KBM-7 (cell line): ENCODE data around the gene SMOC2.
"Not testable (repeated sequence)": the region's sequence is repeated elsewhere in the genome, so short reads cannot be mapped to it uniquely, and the experiment has no call there.

Source experiments
- DNase-seq: peaks from one replicate; pipeline ENCODE4 v3.0.0-alpha.2; 2015
- in situ Hi-C: fragments of 300-500 bp; cut with MboI; formaldehyde crosslinking; loops from 2 replicates; pipeline ENCODE4 v1.14.3; 2020; ENCODE audit warnings: low sequenced_read_pairs, low pct_unique_long_range_greater_than_20kb, mixed read lengths

SMOC2 gene

DNA sequence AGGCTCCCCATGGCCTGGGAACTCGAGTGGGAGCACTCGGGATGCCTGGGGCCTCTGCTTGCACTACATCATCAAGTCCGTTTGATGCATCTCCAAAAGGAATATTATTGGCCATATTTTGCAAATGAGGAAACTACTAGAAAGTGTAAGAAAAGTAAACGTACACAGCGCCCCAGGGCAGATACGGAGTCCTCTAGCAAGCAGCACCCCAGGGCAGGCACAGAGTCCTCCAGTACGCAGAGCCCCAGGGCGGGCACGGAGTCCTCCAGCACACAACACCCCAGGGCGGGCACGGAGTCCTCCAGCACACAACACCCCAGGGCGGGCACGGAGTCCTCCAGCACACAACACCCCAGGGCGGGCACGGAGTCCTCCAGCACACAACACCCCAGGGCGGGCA lies 264.3 kb downstream of the SMOC2 start:
- in situ Hi-C loops, DNase-seq: not testable (repeated sequence)

GRCh38 chr6:168706471-168707177 lies 265.6 kb downstream of the SMOC2 start:
- no peak for DNase-seq
- in situ Hi-C loops, result no loop called here

- in situ Hi-C loops, result no loop called here
- DNase-seq, result no peak
Measured at GRCh38 chr6:168708526-168708925, 267.5 kb downstream of the SMOC2 start.

- in situ Hi-C loops, result no loop called here
- DNase-seq, result no peak
Measured at GRCh38 chr6:168708984-168709383, 268.0 kb downstream of the SMOC2 start.

GRCh38 chr6:168709390-168709789 lies 268.4 kb downstream of the SMOC2 start:
- in situ Hi-C loops, result no loop called here
- no peak for DNase-seq

DNA sequence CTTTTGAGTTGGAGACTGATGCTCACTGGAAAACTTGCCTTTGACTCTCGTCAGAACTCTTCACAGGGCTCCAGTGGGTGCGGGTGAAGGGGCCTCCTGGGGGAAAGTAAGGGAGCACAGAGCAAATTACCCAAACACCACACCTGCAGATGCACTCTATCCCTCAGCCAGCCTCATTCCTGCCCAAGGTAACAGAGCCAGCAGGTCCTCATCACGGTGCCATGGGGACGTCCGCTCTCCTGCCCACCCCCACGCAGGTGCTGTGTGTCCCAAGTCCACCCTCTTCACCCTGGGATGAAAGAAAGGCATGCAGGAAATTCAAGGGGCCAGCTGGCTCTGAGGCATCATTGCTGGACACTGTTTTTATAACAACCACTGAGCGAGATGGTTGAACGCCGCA lies 269.0 kb downstream of the SMOC2 start:
- in situ Hi-C loops, result no loop called here
- DNase-seq, result no peak

GRCh38 chr6:168711049-168711640 lies 270.2 kb downstream of the SMOC2 start:
- in situ Hi-C loops, result no loop called here
- DNase-seq, result no peak

DNA sequence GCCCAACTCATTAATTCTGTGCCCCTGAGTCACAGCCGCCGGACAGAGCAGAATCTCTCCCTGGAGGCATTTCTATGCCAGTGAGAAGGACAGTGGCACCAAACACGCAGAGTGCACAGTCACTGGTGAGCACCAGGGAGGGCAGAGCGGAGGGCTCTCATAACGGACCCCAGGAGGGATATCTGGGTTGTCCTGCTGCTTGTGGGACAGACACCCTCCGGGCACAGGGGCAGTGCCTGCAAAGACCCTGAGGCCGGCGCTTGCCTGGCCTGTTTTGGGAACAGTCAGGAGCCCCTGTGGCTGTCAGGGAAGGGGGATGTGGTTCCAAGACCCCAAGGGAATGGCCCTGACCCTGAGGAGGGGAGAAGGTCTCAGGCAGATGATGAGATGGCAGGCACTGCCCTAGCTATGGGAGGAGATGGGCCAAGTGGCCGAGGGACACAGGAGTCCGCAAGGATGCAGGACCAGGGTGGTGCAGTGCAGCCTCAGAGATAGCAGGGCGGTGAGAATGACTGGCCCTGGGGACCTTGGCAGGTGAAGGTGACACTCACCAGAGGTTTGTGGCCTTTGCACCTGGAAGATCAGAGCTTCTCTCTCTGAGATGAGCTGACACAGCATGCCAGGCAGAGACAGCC lies 270.8 kb downstream of the SMOC2 start:
- DNase-seq, result no peak
- in situ Hi-C loops, result no loop called here

GRCh38 chr6:168712993-168713392 lies 272.0 kb downstream of the SMOC2 start:
- no peak for DNase-seq
- in situ Hi-C loops, result no loop called here

GRCh38 chr6:168713839-168714238 lies 272.9 kb downstream of the SMOC2 start:
- no peak for DNase-seq
- in situ Hi-C loops, result no loop called here

DNA sequence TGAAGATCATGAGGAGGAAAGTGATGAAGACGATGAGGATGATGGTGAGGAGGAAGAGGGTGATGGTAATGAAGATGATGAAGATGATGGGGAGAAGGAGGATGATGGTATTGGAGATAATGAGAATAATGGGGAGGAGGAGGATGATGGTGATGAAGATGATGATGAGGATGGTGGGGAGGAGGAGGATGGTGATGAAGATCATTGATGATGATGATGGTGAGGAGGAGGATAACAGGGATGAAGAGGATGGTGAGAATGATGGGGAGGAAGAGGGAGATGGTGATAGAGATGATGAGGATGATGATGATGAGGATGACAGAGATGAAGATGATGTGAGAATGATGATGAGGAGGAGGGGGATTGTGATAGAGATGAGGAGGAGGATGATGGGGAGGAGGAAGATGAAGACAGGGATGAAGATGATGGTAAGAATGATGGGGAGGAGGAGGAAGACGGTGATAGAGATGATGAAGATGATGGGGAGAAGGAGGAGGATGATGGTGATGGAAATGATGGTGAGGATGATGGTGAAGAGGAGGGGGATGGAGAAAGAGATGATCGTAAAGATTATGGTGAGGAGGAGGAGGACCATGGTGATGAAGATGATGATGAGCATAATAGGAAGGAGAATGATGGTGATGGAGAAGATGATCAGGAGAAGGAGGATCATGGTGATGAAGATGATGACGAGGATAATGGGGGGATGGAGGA lies 273.7 kb downstream of the SMOC2 start:
- no peak for DNase-seq
- in situ Hi-C loops, result no loop called here

GRCh38 chr6:168715643-168716481 lies 274.9 kb downstream of the SMOC2 start:
- in situ Hi-C loops, result no loop called here
- no peak for DNase-seq

GRCh38 chr6:168716581-168716980 lies 275.6 kb downstream of the SMOC2 start:
- in situ Hi-C loops, result no loop called here
- DNase-seq, result no peak

DNA sequence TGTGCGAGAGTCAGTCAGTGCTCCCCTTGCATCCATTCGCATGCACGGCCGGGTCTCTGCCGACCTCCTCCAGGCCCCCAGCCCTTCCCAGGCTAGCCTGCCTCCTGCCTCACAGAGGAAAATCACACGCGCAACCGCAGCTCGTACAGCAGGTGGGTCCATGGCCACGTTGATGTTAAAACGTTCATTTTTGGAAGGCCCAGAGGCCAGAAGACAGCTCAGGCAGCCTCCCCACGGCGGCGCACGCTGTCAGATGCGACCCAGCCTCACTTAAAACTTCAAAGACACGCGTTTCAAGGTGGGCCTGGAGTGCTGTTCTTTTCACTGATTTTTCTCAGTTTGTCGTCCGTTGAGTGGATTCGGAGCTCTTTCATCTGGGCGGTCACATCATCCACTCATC lies 276.5 kb downstream of the SMOC2 start:
- DNase-seq, result no peak
- in situ Hi-C loops, result no loop called here
